ENCODE measurements around the gene MET.
A peak's percentile ranks its signal among the peaks of the same experiment; 100 is the strongest.
"Not testable (repeated sequence)": the region's sequence is repeated elsewhere in the genome, so short reads cannot be mapped to it uniquely, and the experiment has no call there.

Gene MET

DNA sequence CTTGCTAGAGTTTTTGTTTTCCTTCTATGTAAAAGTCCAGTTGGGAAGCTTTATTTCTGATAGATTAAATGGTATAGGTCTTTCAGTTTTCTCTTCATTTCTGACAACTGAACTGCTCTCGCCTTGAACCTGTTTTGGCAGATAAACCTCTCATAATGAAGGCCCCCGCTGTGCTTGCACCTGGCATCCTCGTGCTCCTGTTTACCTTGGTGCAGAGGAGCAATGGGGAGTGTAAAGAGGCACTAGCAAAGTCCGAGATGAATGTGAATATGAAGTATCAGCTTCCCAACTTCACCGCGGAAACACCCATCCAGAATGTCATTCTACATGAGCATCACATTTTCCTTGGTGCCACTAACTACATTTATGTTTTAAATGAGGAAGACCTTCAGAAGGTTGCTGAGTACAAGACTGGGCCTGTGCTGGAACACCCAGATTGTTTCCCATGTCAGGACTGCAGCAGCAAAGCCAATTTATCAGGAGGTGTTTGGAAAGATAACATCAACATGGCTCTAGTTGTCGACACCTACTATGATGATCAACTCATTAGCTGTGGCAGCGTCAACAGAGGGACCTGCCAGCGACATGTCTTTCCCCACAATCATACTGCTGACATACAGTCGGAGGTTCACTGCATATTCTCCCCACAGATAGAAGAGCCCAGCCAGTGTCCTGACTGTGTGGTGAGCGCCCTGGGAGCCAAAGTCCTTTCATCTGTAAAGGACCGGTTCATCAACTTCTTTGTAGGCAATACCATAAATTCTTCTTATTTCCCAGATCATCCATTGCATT lies 27.1 kb downstream of the MET start:
- no peak for DNase-seq (ENCODE audit: low spot score)

DNA sequence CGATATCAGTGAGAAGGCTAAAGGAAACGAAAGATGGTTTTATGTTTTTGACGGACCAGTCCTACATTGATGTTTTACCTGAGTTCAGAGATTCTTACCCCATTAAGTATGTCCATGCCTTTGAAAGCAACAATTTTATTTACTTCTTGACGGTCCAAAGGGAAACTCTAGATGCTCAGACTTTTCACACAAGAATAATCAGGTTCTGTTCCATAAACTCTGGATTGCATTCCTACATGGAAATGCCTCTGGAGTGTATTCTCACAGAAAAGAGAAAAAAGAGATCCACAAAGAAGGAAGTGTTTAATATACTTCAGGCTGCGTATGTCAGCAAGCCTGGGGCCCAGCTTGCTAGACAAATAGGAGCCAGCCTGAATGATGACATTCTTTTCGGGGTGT lies 27.7 kb downstream of the MET start:
- no peak for DNase-seq (ENCODE audit: low spot score)

DNA sequence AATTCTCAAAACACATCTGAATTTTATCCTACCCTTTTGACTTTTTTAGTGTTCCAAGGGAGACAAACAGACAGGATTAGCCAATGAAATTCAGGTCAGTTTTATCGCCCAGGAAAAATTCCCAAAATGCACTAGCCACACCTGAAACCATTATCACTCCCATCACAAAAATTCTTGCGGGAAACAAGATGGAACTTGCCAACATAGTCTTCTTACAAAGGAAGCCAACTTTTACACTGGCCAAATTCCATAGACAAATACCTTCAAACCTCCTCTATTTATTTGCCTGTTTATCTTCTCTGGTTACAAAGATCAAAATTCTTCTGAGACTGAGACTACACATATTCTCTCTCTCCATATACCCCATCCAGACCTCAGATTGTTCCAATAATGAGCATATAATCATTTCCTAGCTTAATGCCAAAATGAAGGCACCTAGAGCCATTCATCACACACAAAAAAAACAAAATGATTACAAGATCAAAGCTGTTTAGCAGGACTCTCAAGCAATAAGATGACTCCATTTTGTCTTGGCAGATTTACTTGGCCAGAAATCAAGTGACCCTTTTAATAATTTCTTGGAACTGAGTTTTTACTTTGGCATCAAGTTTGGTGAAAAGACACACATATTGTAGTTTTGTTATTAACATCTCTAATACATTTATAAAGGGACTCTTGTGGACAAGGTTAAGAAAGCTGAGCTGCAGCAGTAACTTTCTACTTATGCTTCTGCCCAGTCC lies 30.2 kb downstream of the MET start:
- no peak for DNase-seq (ENCODE audit: low spot score)

DNA sequence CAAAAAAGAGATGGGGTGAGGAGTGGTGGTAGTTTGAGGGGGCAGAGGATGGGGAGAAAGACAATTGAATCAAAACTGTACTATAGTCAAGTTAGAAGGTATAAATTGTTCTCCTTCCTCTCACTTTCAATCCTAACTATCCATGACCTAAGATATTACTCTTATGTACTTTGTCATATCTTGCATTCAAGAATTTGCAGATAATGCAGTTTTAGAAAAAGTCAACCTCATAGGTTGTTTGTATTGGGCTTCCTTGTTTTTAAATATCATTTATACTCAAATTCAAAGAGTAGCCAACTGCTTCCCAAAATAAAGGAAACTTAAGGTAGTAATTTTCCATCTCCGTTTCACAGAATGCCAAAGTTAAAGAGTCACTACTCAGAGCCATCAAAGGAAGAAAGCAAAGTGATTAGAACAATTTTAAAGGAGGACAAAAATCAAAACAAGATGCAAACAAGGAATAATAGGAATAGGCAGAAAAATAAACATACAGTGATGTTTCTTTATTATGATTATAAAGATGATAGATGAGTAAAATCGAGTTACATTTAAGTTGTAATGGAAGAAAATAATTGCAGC lies 32.7 kb downstream of the MET start:
- no peak for DNase-seq (ENCODE audit: low spot score)

DNA sequence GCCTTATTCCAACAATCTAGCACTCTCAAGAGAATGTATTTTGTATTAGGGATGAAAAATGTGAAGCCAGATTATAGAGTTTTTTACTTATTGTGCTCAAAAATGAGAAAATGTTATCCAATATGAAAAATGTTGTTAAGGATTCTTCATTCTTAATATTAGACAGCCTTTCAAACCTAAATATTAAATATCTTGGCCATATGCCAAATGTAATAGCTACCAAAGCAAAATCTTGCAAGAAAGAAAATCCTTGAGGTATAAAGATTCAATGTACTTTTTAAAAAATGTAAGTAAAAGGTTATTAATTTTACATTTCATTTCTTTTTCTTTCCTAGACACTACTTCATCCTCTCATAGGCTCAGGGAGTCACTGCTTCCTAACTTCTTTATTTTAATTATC lies 33.4 kb downstream of the MET start:
- no peak for DNase-seq (ENCODE audit: low spot score)

DNA sequence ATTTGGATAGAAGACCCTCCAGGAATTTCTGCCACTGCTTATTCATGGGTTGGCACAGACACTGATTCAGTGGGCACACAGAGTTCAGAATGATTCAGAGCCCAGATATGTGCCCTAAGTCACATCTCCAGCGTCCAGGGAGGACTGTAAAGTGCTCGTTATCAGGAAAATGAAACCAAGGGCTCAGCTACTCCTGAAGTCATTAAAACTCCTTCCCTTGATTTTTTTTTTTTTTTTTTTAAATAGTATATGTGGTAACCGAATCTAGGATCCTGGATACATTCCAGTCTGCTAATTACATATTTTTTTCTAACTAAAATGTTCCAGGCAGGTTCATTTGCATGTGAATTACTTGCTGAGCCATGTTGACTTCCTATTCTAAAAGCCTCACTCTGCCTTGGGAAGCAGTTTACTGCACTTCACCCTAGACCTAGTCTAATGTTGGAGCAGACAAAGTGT lies 34.7 kb downstream of the MET start:
- peak; percentile 15 for DNase-seq (ENCODE audit: low spot score)

DNA sequence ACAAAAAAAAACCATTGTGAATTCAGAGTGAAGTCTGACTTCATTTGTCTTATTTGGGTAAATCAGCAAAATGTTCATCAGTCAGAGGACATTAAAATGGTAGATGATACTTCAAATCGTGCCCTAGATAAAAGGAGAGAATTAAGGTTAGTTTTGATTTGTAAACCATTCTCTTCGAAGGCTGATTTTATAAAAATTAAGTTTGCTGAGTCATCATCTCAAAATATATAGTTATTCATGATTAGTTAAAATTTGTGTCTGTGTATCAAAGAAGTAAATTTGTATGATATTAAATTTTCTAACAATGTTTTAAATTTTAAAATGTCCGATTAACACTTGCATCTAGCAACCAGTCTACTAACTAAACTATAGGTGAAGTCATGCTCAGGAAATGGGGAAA lies 35.3 kb downstream of the MET start:
- DNase-seq (ENCODE audit: low spot score), result no peak

DNA sequence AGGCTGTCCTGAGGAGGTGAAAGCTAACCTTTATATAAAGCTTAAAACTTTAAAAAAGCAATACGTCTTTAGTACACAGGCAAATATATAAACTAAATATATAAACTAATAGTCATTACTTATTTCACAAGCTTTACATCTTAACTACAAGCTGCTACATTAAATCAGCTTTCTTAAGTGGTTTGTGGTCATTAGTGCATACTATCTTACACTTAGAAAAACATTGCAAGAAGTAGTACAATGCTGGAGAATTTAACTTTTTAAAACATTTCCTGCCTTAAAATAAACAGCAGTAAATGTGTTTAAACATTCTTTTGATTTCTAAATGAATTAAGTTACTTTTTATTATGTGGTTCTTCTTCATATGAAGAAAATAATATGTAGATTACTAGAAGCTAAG lies 36.3 kb downstream of the MET start:
- DNase-seq (ENCODE audit: low spot score), result no peak

DNA sequence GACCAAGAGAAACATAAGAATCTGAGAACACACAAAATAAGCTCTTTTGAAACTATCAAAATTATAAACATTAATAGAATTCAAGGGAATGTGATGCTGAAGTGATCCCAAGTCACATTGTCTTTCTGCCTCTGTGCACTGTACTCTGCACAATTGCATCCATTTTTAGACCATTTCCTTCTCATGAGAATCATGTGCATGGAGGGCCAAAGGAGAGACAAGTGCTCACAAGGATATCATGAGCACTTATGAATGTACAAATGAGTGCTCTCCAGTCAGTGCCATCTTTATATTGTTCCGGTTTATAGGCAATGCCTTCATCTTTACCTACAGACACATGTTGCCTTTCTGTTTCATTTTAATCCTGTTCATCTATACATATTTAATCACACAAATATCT lies 36.9 kb downstream of the MET start:
- no peak for DNase-seq (ENCODE audit: low spot score)

DNA sequence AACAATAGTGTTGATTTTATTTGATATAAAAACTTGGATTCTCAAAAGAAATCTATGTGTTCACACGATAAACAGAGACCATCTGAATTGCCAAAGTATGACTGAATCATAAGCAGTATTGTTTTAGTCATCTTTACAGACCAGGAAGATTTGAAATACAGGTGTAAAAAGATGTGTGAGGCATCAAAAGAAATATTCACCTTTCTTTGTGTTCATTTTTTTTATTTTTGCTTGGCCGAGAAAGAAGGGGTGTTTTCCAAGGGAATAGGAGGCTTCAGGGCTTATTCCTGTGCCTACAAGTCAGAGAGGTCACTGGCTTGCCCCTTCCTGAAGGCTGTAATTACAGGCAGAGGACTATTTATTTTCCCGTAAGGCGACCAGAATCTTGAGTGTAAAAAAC lies 37.3 kb downstream of the MET start:
- no peak for DNase-seq (ENCODE audit: low spot score)

DNA sequence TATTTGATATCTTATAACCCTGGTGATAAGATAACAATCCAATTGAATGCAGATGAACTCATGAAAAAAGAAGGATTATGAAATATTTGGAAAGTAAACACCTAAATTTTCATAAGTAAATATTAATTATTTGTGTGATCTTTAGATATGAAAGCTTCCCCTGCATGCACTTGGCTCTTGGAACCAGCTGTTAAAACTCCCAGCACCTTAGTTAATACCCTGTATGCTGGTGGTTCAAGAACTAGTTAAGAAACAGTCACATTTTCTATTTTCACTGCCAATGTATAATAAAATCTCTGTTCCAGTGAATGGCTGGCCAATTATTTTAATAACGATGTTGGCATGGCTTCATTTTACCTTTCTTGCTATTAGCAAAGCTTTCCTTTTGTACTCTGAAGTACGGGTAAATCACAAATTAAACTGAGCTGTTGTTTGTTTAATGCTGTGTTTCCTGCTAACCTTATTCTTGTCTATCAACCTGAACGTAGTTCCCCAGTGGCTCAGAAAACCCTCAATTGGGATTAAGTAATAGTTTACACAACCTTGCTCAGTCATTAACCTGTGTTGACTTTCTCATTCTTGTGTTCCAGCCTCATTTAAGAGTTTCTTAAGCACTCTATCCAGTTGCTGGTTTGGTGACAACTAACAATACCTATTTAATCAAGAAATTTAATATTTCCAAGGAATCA lies 38.9 kb downstream of the MET start:
- no peak for DNase-seq (ENCODE audit: low spot score)

DNA sequence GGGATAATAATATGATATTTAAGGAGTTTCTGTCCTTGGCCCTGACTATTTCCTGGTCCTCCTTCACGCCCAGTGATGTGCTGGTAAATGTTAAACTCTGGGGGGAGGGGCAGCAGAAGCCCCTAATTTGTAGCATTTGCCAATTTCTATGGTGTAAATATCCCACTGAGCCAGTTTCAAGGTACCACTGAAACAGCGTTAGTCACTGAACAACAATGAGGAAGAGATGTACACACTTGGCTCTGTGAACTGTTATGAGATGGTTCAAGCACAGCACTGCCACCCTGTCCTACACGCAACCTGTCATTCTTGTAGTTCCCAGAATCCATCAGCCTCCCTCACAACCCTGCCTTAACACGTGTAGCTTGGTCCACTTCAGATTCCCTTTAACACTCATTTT lies 39.8 kb downstream of the MET start:
- no peak for DNase-seq (ENCODE audit: low spot score)

DNA sequence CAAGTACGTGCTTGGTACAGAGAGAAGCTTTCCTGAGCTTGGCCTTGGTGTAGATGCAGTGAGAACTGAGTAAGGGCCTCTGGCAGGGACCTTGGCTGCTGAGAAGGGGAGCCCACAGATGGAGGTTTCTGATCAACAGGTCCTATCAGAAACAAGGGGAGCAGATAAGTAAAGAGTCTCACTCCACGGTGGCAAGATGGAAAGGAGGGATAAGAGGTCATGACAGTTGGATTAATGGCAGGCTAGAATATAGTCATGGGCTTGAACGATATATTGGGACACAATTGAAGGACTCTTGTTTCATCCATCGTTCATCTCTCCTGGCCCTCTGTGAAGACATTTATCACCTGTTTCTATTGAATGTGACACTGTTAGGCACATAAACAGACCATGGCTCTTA lies 41.5 kb downstream of the MET start:
- no peak for DNase-seq (ENCODE audit: low spot score)

DNA sequence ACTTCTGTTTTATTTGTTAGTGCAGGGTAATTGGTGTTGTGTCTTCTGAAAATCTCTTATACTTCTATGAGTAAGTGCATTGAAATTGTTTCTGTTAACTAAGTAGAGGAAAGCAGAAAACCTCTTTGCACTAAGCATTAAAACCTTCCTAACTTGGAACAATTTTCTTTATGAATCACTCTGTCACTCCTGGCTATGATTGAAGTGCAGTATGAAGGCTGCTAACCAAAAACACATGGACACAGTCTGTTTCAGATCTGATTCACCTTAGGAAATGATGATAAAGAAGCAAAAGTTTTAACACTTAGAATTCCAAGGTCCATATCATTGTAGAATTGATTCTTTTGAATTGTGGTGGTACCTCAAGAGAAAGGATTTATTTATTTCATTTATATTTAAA lies 41.9 kb downstream of the MET start:
- DNase-seq (ENCODE audit: low spot score), result peak; percentile 17

DNA sequence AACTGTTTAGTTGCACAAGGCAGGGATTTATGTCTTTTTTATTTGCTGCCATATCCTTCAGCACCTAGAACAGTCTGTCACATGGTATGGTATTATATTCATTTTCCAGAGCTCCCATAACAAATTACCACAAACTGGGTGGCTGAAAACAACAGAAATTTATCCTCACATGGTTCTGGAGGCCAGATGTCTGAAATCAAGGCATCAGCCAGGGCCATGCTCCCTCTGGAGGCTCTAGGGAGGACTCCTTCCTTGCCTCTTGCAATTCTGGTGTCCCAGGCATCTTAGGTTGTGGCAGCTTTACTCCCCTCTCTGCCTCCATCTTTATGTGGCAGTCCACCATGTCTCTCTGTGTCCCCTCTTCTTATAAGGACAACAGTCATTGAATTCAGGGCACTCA lies 43.1 kb downstream of the MET start:
- DNase-seq (ENCODE audit: low spot score), result no peak

DNA sequence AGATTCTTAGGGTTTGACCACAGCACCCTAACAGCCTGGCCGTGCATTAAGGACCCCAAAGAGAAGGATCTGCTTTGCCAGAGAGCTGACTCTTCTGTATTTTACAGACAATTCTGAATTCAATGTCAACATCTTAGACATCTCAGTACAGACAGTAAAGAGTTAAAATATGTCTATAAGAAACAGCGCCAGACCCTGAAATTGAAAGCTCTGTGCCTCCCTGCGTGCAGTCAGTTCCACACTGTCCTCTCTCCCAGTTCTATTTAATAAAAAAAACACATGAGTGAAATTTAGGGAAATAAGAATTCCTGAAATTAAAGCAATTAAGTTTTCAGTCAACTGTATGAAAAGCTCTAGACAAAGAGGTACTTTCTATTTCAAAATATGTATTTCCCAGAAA lies 45.1 kb downstream of the MET start:
- DNase-seq (ENCODE audit: low spot score), result no peak

DNA sequence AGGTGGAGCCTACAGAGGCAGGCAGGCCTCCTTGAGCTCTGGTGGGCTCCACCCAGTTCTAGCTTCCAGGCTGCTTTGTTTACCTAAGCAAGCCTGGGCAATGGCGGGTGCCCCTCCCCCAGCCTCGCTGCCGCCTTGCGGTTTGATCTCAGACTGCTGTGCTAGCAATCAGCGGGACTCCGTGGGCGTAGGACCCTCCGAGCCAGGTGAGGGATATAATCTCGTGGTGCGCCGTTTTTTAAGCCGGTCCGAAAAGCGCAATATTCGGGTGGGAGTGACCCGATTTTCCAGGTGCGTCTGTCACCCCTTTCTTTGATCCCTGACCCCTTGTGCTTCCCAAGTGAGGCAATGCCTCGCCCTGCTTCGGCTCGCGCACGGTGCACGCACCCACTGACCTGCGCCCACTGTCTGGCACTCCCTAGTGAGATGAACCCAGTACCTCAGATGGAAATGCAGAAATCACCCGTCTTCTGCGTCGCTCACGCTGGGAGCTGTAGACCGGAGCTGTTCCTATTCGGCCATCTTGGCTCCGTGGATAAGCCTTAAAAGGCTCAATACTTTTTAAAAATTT lies 52.0 kb downstream of the MET start:
- DNase-seq (ENCODE audit: low spot score), result not testable (repeated sequence)

DNA sequence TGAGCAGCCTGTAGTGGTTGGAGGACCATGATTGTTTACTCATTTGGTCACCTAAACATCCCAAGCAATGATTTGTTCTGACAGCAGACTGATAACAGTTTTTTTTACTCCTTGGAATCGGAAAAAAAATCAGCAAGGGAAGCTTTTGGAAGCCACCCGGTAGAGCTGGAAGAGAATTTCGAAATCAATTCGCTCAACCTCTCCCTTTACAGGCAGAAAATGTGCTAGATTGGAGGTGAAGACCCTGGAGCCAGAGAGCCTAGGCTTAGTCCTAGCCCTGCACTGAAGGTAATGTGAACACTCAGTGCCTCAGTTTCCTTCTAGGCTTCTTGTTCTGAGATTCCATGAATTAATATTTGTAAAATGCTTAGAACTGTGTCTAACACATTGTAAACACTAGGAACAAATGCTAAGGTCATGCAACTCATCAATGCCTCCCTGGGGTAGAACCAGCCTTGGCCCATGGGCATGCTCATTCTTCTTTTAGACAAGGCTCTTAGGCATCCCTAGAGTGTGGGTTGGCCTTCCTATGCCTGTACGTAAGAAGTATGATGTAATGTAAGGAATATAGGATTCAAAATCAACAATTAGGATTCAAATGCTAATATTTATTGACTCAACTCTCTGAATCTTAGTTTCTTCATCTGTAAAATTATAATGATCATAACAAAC lies 52.7 kb downstream of the MET start:
- no peak for DNase-seq (ENCODE audit: low spot score)

DNA sequence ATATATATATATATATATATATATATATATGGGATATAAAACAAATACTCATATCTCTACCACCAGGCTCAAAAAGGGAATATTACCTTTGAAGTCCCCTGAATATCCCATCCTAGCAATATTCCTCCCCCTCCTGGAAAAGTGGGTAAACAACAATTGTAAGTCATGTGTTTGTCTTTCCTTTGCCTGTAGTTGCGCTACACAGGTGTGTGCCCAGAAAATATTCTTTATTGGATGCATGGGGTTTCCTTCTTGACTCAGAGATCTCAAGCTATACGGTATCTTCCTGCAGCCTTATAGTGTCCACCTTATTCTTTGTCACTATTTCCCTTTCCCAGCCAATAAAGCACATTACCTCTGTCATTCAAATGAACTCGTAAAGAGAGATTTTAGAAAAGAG lies 54.2 kb downstream of the MET start:
- DNase-seq (ENCODE audit: low spot score), result no peak

DNA sequence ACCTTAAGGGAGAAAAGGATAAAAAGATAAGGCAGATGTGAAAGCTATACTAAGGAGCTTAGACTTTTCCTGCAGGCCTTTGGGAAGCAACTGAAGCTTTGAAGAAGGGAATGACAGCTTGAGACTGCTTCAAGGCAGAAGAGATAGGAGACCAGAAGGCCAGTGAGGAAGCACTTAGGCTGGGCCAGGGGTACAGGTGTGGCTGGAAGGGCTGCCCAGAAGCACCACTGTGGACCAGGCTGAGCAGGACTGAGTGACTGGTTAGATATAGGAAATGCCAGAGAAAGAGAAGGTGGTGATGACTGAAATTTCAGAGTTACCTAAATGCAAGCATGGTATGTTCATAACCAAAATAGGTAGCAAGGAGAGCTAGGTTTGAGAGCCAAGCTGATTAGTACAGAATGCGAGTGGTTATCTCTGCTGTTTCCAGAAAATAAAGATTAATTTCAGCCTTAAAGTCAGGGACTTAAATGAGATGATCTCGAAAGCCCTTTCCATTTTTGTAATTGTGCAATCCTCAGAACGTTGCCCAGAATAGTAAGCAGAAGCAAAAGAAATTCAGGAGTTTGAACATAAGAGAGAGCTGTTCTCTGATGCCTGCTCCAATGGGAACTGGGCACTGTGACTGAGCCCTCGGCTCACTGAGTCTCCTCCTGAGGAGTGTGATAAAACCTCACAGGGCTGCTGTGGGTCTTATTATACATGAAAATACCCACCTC lies 54.9 kb downstream of the MET start:
- DNase-seq (ENCODE audit: low spot score), result no peak

DNA sequence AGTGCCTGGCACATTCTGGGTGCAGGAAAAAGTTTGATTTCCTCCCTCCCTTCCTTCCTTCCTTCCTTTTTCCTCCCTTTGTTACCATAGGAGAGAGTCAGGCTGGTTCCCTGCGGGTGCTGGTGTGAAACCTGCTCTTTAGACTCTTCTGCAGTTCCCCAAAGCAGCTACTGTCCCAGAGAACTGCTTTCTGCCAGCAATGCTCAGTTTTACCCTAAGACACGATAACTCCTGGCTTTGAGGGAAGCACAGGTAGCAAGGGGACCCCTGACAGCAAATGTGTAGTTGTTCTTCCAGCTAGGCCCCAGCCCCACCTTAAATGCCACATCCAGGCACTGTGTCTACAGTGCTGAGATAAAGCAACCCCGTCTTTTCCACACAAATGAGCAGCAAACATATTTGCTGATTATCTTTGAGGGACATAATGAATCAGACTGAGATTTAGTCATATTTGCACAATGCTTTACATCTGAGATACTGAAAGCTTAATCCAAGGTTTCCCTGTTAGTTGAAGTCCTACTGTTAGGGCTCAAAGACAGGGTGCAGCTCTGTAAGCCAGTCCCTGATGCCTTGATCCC lies 55.5 kb downstream of the MET start:
- DNase-seq (ENCODE audit: low spot score), result no peak

Data from AG08396 (cell line).